Mucosa of gallbladder (tissue), 1 donor: ENCODE data around the gene MAP2K7. TPM values are rescaled to one million over a fixed set of nuclear protein-coding genes. Genes with fewer than 3 reads are reported as not detected.
"Not testable (repeated sequence)": the region's sequence is repeated elsewhere in the genome, so short reads cannot be mapped to it uniquely, and the experiment has no call there.

Source experiments
- DNase-seq: peaks from one replicate; pipeline ENCODE4 v3.0.0-alpha.2; 2020; ENCODE audit warnings: low spot score
- total RNA-seq: library from RNA; stranded (reverse); gene quantifications from one replicate; pipeline ENCODE4 v1.2.1, GENCODE V29; 2021
- donor health status: DM: no; HTN: no; CAD: no.

The MAP2K7 gene
- total RNA-seq, 1 donor from 2014 or later: 39.1 TPM

- not testable (repeated sequence) for DNase-seq
These were observed 26.4 kb downstream of the MAP2K7 start for GRCh38 chr19:7930030-7930429.

- DNase-seq: no peak
These were observed 27.1 kb downstream of the MAP2K7 start for GRCh38 chr19:7930765-7931164.

- DNase-seq: no peak
These were observed 27.8 kb downstream of the MAP2K7 start for GRCh38 chr19:7931221-7932061.

GRCh38 chr19:7932276-7932929 is 28.7 kb downstream of the MAP2K7 start:
- no peak for DNase-seq

GRCh38 chr19:7932930-7933300 is 29.2 kb downstream of the MAP2K7 start:
- no peak for DNase-seq

- no peak for DNase-seq
These were observed 29.7 kb downstream of the MAP2K7 start for GRCh38 chr19:7933411-7933810.

- DNase-seq: no peak
These were observed 30.4 kb downstream of the MAP2K7 start for GRCh38 chr19:7933828-7934725.

GRCh38 chr19:7934766-7935165 is 31.1 kb downstream of the MAP2K7 start:
- DNase-seq: no peak

GRCh38 chr19:7940841-7941240 is 37.2 kb downstream of the MAP2K7 start:
- no peak for DNase-seq

GRCh38 chr19:7941895-7942596 is 38.4 kb downstream of the MAP2K7 start:
- DNase-seq: no peak

GRCh38 chr19:7942981-7943443 is 39.3 kb downstream of the MAP2K7 start:
- DNase-seq: no peak

GRCh38 chr19:7943444-7944176 is 39.9 kb downstream of the MAP2K7 start, which contains the start of gene TIMM44:
TIMM44 (minus strand) TSS chr19:7943666; CDS start chr19:7943651, 15 bp downstream.
- peak; percentile 99 for DNase-seq

GRCh38 chr19:7944177-7944761 is 40.6 kb downstream of the MAP2K7 start:
- DNase-seq: peak; percentile 91

GRCh38 chr19:7947939-7948338 is 44.3 kb downstream of the MAP2K7 start:
- no peak for DNase-seq

- DNase-seq: no peak
These were observed 49.4 kb downstream of the MAP2K7 start for GRCh38 chr19:7953060-7953459.

GRCh38 chr19:7953576-7953975 is 49.9 kb downstream of the MAP2K7 start:
- DNase-seq: no peak

- no peak for DNase-seq
These were observed 52.0 kb downstream of the MAP2K7 start for GRCh38 chr19:7955696-7956095.

GRCh38 chr19:7959211-7959610 is 55.5 kb downstream of the MAP2K7 start:
- no peak for DNase-seq

GRCh38 chr19:7961082-7961481 is 57.4 kb downstream of the MAP2K7 start:
- not testable (repeated sequence) for DNase-seq

GRCh38 chr19:7961920-7962626 is 58.4 kb downstream of the MAP2K7 start:
- no peak for DNase-seq
